ENCODE results near the gene PCGF3.
"Not testable (repeated sequence)": the region's sequence is repeated elsewhere in the genome, so short reads cannot be mapped to it uniquely, and the experiment has no call there.

Gene PCGF3

DNA sequence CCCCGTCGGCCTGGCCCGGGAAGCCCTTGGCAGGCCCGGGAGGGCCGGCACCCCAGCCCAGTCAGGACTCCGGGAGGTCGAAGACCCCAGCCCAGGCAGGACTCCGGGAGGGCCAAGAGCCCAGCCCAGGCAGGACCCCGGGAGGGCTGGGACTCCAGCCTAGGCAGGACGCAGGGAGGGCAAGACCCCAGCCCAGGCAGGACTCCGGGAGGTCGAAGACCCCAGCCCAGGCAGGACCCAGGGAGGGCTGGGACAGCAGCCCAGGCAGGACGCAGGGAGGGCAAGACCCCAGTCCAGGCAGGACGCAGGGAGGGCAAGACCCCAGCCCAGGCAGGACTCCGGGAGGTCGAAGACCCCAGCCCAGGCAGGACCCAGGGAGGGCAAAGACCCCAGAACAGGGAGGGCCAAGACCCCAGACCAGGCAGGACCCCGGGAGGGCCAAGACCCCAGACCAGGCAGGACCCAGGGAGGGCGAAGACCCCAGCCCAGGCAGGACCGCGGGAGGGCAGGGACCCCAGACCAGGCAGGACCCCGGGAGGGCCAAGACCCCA, 526 bp downstream of the PCGF3 start:
- DNase-seq = not testable (repeated sequence)

DNA sequence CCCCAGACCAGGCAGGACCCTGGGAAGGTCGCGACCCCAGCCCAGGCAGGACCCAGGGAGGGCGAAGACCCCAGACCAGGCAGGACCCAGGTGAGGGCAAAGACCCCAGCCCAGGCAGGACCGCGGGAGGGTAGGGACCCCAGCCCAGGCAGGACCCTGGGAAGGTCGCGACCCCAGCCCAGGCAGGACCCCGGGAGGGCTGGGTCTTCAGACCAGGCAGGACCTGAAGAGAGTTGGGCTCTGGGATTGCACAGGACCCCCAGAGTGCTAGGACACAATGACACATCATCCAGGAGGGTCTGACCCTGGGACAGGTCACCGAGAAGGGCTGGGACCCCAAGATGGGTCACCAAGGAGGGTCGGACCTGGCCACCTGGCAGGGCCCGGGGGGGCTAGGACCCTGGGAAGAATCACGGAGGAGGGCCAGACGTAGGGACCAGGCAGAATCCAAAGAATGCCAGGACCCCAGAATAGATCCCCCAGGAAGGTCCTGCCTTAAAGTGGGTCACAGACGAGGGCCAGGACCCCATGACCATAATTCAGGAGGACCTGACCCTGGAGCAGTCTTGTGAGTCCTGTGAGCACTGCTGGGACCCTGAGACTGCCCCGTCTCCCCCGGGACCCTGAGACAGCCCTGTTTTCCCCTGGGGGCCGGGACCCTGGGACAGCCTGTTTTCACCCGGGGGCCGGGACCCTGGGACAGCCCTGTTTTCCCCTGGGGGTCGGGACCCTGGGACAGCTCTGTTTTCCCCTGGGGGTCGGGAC, 1.4 kb downstream of the PCGF3 start:
- DNase-seq = no peak

DNA sequence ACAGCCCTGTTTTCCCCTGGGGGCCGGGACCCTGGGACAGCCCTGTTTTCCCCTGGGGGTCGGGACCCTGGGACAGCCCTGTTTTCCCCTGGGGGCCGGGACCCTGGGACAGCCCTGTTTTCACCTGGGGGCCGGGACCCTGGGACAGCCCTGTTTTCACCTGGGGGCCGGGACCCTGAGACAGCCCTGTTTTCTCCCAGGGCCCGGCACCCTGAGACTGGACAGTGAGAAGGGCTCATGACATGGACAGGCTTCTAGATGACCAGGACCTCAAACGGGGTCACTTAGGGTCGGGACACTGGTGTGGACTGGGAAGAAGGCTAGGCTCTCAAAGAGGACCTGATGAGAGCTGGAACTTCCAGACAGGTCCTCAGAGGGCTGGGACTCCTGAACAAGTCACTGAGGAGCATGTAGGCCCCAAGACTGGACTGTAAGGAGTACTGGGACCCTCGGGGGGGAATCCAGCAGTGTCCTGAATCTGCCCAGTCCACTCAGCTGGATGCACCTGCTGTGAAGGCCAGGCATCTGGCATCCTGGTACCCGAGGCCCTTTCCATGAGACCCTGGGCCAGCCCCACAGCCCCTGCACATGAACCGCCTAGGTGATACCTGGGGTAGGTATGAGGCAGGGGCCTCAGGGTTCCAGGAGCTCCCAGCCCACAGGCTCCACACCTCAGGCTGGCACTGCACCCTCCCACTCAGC, 2.4 kb downstream of the PCGF3 start:
- DNase-seq = no peak

DNA sequence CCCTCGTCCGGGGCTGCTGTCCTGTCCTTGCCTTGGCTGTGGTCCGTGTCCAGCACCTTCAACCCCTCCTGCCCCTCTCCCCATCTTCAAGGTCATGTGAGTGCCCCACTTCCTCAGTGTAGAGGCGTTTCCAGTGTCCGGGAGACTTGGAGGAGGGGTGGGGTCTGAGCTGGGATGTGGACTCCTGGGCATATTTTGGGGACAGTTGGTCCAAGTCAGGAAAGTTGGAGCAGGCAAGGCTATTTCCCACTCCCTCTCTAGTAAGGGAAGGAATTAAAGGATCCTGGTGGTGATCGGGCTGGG, 3.0 kb downstream of the PCGF3 start:
- DNase-seq = no peak

DNA sequence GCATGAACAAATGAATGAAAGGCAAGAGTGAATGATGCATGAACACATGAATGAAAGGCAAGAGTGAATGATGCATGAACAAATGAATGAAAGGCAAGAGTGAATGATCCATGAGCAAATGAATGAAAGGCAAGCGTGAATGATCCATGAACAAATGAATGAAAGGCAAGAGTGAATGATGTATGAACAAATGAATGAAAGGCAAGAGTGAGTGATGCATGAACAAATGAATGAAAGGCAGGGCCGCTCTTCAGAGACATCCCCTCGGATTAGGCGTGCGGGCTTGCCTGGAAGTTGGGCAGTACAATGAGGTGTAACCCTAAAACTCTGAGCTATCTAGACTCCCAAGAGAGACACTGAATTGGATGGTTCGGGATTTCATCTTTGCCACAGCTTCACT, 3.7 kb downstream of the PCGF3 start:
- no peak for DNase-seq

DNA sequence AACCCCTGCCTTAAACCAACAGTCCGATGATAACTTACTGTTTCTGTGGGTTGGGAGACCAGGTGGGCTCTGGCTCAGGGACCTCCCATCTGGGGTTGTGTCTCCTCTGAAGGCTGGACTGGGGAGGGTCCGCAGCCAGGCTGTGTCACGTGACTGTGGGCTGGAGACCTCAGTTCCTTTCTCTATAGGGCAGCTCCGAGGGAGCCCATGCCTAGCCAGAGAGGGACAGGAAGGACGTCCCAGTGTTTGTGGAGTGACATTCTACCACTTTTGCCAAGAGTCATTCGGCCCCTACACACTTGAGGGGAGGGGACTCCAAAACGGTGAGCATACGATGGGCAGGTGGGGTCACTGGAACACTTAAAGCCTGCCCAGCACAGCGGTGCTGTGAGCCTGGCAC, 4.5 kb downstream of the PCGF3 start:
- no peak for DNase-seq

DNA sequence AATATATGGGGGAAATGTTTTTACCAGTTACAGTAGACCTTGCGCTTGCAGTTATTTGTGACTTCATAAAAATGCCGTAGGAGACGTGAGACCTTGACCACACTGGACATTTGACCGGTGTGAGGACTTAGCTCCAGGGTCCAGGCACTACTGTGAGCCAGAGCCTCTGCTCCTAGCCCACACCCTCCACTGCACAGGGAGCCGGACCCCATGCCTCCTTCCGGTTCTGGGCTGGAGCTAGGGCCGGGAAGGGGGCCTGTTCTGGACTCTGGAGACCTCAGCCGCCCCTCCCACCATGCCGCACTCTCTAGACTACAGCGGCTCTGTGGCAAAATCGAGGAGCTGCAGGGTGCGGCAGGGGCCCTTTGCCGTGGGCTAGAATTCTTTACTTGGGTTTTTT, 5.3 kb downstream of the PCGF3 start:
- DNase-seq = no peak

DNA sequence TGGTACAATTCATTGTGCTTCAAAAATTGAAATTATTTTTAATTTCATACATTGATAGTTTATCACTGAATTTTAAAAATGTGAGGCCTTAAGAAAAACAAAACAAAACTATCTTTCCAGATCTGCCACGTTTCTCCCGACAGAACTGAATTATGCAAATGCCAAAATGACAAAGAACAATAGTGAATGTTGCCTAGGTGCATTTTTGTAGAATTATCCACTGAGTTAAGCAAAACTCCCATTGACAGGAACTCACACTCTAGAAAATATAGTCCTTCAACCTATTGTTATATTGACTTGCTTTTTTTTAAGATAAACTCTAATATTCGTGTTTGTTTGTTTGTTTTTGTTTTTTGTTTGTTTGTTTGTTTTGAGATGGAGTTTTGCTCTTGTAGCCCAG, 6.5 kb downstream of the PCGF3 start:
- no peak for DNase-seq

DNA sequence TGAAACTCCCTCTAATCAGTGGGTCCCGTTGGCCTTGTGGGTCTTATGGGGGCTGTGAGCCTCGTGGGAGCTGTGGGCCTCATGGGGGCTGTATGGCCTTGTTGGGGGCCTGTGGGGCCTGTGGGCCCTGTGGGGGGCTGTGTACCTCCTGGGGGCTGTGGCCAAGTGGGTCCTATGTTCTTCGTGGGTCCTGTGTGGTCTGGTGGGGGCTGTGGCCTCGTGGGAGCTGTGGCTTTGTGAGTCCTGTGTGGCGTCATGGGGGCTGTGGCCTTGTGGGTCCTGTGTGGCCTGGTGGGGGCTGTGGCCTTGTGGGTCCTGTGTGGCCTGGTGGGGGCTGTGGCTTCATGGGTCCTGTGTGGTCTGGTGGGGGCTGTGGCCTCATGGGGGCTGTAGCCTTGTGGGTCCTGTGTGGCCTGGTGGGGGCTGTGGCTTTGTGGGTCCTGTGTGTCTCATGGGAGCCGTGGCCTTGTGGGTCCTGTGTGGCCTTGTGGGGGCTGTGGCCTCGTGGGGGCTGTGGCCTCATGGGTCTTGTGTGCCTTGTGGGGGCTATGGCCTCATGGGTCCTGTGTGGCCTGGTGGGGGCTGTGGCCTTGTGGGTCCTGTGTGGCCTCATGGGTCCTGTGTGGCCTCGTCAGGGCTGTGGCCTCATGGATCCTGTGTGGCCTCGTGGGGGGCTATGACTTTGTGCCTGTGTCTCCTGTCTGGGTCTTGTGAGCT, 7.4 kb downstream of the PCGF3 start:
- no peak for DNase-seq

DNA sequence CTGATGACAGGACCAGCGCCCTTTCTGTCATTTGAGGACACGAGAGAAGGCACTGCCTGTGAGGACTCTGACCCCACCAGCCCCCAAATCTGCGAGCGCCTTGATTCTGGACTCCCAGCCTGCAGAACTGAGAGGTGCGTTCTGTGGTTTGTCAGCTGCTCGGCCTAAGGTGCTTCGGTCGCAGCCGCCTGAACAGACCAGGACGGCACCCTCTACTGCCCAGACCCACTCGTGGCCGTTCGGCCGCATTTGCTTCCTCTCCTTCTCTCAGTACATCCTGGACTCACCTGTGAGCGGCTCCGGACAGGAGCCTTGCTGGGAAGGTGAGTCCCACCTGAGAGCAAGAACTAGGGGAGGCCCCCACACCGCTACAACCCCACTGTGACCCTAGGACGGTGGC, 8.5 kb downstream of the PCGF3 start:
- no peak for DNase-seq

DNA sequence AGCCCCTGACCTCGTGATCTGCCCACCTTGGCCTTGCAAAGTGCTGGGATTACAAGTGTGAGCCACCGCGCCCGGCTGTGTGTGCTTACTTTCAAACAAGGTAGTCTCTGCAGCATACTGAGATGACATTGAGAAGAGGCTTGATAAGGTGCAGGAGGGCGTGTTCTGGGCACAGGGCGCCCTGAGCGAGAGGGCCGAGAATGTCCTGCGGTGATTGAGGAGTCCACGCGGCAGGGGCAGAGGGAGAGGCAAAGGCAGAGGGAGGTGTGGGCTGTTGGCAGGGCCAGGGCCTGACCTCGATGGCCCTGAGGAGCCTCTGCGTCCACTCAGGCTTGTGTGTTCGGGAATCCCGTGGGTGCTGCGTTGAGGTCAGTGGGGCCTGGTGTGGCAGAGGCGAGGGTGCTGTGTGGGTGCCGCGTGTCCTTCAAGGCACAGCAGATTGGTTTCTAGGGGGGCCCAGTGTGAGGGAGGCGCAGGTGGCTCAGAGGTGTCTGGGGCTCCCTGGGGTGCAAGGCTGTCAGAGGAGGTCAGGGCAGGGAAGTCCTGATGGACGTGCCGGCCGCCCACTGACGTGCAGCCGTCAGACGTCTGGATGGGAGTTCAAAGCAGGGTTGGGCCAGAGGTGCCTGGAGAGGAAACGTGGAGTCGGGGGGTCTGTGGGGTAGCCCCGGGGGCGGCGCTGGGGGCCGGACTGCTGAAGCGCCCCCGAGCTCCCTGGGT, 12.1 kb downstream of the PCGF3 start:
- DNase-seq = no peak

DNA sequence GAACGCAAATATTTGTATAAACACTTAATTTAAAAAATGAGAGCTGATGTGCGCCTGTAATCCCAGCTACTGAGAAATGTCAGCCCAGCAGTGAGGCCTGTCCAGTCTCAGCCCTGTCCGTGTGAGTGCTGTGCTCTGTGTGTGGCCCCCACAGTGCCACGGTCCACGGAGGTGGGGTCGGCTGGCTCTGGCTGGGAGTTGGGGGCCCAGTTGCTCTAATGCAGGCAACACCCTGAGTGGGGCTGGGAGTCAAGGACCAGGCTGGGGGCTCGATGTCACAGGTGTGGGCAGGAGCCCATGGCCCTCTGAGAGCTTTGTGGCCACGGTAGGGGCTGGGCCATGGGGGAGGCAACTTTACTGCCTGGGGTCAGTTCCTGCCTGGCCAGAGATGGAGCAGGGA, 12.8 kb downstream of the PCGF3 start:
- DNase-seq = no peak

DNA sequence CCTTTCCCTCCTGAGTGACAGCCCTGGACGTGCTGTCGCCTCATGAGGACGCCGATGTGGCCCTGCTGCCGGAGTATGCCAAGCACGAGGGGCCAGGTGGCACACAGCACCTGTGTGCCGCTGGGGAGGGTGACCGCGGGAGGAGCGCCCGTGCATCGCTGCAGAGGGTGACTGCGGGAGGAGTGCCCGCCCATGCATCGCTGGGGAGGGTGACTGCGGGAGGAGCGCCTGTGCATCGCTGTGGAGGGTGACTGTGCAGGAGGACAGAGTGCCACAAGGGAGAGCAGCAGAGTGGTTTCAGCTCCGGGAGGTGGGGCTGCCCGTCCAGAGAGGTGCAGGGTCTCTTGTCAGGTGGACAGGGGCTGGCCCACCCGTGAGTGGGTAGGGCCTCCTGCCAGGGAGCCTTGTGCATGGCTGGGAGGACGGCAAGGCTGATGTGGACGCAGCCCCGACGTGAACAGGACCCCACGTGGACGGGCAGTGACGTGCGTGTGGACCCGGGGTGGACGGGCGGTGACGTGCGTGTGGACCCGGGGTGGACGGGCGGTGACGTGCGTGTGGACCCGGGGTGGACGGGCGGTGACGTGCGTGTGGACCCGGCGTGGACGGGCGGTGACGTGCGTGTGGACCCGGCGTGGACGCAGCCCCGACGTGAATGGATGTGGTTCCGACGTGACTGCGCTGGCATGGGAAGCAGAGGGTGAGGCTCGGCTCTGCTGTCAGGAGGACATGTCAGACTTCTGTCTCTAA, 14.7 kb downstream of the PCGF3 start:
- DNase-seq = no peak

DNA sequence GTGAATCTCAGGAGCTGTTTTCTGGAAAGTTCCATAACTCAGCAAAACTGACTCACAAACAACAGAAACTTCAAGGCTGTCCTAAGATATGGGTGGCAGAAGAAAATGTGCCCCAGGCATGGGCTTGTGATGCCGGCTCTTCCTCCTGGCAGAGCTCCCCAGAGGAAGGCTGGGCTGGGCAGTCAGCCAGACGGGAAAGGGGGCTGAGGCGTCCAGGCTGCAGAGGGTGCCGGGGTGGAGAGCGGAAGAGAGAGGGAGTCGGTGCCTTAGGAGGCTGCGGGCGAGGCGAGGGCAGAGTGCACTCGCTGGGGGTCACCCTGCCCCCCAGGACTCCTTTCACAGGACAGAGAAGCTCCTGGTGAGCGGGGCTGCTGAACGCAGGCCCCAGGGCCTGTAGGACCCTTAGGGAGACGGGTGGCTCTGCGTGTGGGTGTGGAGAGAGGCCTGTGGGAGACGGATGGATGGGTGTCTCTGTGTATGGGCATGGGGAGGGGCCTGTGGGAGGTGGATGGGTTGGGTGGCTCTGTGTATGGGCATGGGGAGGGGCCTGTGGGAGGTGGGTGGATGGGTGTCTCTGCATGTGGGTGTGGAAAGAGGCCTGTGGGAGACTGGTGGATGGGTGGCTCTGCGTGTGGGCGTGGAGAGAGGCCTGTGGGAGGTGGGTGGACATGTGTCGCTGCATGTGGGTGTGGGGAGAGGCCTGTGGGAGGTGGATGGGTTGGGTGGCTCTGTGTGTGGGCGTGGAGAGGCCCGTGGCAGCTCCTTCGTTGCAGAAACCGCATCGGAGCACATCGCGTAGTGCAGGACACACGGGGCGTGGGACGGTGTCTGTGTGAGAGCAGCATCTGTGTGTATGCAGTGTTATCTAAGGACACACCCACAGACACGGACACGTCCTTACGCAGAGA, 15.9 kb downstream of the PCGF3 start:
- no peak for DNase-seq

DNA sequence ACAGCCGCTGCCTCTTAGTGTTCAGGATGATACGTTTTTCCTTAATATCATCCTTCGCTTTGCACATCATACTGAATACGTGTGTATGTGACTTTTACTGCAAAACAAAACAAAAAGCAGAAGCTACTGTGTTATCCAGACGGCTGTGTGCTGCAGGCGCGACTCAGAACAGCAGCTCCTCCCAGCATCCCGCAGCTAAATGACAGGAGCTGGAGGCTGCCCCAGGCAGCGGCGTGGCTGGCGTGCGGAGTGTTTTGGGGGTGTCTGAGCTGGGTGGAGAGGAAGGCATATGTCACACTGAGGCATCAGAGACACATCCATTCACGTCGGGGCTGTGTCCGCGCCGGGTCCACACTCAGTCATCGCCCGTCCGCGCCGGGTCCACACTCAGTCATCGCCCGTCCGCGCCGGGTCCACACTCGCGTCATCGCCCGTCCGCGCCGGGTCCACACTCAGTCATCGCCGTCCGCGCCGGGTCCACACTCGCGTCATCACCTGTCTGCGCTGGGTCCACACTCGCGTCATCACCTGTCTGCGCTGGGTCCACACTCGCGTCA, 16.6 kb downstream of the PCGF3 start:
- no peak for DNase-seq

DNA sequence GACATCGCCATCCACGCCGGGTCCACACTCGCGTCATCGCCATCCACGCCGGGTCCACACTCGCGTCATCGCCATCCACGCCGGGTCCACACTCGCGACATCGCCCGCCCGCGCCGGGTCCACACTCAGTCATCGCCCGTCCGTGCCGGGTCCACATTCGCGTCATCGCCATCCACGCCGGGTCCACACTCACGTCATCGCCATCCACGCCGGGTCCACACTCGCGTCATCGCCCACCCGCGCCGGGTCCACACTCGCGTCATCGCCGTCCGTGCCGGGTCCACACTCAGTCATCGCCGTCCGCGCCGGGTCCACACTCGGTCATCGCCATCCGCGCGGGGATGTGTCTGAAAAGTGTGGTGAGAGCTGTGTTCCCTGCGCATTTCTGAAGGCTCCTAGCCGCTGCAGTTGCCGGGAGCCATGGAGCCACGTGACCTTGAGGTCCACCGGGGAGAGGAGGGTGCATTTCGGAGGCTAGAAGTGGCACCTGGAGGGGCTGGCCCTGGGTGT, 17.3 kb downstream of the PCGF3 start:
- no peak for DNase-seq

DNA sequence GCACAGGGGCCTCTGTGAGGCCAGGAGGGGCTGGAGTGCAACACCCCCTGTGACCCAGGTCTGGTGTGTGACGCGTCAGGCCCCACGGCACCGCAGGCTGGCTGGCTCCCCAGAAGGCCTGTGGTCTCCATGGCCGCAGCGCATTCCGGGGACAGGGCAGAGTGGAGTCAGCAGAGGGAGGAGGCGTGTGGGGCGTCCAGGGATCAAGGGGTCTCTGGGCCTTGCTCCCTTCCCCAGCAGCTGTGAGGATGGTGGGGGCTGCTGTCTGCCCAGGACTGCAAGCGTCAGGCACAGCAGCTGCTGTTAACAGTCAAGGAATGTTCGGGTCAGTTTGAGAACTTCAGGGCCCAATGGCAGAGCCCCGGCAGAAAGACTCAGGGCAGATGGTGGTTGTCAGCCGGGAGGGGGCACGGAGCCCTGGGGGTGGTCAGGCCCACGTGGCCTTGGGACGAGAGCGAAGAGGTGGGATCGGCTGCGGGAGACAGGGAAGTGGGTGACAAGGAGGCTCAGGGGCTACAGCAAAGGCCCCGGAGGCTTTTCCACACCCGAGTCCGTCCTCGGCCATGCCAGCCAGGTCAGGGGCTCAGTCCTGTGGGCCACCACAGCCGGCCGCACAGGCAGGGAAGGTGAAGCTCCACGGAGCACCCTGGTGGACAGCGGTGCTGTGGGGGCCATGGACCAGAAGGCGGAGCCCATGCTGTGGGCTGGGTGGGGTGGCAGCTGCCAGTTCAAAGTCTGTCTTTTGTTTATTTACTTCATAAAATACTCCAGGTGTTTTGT, 18.3 kb downstream of the PCGF3 start:
- no peak for DNase-seq

DNA sequence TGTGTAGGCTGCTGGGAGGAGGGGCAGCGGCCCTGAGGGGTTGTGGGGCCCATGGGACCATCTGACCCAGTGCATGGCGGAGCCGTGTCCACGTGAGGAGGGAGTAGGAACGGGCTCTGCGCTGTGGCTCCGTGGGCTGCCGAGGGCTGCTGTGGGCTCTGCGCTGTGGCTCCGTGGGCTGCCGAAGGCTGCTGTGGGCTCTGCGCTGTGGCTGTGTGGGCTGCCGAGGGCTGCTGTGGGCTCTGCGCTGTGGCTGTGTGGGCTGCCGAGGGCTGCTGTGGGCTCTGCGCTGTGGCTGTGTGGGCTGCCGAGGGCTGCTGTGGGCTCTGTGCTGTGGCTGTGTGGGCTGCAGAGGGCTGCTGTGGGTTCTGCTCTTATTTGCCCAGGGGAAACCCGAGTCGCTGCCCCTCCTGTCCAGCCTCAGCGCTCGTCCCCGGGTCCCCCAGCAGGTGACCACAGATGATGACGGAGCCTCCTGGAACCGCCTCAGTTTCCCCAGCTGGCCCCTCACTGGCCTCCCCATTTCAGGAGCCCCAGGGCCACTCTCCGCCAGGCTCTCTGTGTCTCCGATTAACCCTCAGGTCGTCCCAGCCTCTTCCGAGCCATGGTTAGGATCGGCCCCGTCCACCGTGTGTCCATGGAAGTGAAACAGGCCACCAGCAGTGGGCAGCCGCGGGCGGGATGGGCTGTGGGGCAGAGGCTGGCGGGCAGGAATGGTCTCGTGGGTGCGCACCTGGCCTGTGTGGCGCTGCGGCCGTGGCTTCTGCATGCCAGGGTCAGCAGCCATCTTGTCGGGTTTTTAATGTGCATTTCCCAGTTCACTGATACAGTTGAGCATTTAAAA, 20.0 kb downstream of the PCGF3 start:
- DNase-seq = no peak

DNA sequence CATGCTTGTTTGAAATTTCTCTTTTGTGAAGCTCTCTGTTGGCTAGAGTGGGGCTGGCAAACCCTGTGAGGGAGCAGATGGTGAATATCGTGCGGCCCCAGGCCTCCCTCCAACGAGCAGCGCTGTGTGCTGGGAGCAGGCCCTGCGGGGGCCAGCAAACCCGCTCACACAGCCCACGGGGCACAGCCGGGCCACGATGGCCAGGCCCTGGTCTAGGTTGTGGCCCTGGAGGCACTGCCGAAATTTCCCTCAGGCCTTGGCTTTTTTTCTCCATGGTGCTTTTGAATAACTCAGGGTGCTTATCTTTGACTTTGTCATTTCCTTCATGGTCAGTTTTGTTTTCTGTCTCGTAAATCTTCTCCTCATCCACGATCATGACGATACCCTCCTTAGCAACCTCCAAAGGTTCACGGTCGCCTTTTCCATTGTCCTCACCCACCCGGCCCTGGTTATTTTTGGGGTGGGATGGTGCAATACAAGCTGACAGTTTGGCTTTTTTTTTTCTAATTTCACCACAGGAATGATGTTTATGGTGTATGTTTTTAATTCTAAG, 20.7 kb downstream of the PCGF3 start:
- no peak for DNase-seq

Data from SW 1271 (cell line).